ENCODE measurements around the gene TOPORS. TPM values are rescaled to one million over a fixed set of nuclear protein-coding genes. Genes with fewer than 3 reads are reported as not detected.
"Not testable (repeated sequence)": the region's sequence is repeated elsewhere in the genome, so short reads cannot be mapped to it uniquely, and the experiment has no call there.

Gene TOPORS
- 19.2 TPM for total RNA-seq (2013)
- polyA plus RNA-seq (10 to 100 TPM in 1 of 3 donors, 1 to 10 TPM in 2; 5.9 to 12.9 (median 9.2) TPM), polyA minus RNA-seq (7.2 and 11.2 TPM in 2 replicates), total RNA-seq (27.7 to 77.7 (median 48.0) reads per million in 11 experiments)

DNA sequence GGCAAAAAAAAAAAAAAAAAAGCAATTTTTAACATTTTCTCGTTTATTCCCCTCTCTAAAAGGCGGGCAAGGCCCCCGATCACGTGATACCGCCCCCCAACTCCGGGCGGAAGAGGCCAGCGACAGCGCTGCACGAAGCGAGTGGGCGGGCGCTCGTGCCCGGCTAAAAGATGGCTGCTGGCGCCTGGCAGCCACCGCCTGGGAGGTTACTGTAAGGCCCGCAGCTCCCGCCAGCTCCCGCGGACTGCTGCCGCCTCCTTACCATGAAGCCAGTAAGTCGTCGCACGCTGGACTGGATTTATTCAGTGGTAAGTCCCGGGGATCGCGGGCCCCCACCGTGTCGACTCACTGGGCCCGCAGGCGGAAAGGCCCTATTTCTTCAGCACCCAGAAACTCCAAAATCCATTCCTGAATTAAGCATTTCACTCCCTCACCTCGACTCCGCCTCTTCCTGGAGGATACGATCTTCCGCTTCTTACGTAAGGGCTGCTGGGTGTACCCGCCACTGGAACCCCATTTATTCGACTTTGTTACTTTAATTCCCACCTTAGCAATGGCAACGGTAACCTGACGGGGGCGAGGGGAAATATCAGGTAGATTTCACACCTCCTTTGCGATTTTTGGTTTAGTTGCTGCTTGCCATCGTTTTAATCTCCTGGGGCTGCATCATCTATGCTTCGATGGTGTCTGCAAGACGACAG, at the start of gene TOPORS, which contains the start of gene SMIM27:
Gene TOPORS (minus strand): TSS at position 415 of the 701 bp plus-strand sequence. CDS start 150 bp downstream, at position 265.
Gene SMIM27 (plus strand): TSS at position 156 of the 701 bp plus-strand sequence. CDS start 108 bp downstream, at position 264.
- H3K27me3 ChIP-seq (ENCODE audit: control insufficient read depth in 2 of 2, insufficient read depth in 2 of 2, low read length in 2 of 2), result no peaks in the 10 kb centered on the region
- peak within 1 kb of the TSS; percentile 84 to 96 for H3K4me3 Mint-ChIP-seq
- H3K36me3 Mint-ChIP-seq, result peaks cover 11 to 18% of the 10 kb centered on the region in 2 donors
- peak within 1 kb of the TSS; percentile 84 for H3K9ac ChIP-seq (ENCODE audit: insufficient read depth, low read length, poor library complexity, severe bottlenecking)
- no peaks in the 10 kb centered on the region for H3K9me3 ChIP-seq (replicated peaks in 1 of 2; ENCODE audit: control insufficient read depth in 1 of 2, insufficient read depth in 1 of 2, low read length in 2 of 2)
- peaks cover 65% of the 10 kb centered on the region for H3K79me2 ChIP-seq (ENCODE audit: insufficient read depth, low read length)
- H3K4me3 ChIP-seq (replicated peaks in 1 of 3; ENCODE audit: low read depth in 2 of 3, low read length in 3 of 3), result peak within 1 kb of the TSS; percentile 88 to 92 (median 90)
- peaks cover 35% of the 10 kb centered on the region for H3K4me1 Mint-ChIP-seq
- DNase-seq, result peak; percentile 82 to 87 (median 86)
- H3K27ac Mint-ChIP-seq, result peak within 1 kb of the TSS; percentile 84 to 97 (median 95)
- H2AFZ ChIP-seq (ENCODE audit: insufficient read depth, low read depth, low read length, poor library complexity, severe bottlenecking), result peak within 1 kb of the TSS; percentile 86
- peaks cover 32% of the 10 kb centered on the region for H4K20me1 ChIP-seq (ENCODE audit: insufficient read depth, low read length)
- intact Hi-C loops (cut with micrococcal nuclease), result no loop called here
- no peaks in the 10 kb centered on the region for H3K27me3 Mint-ChIP-seq (ENCODE audit: low read depth in 3 of 3)
- H3K4me1 ChIP-seq (ENCODE audit: control insufficient read depth in 1 of 2, insufficient read depth in 2 of 2, low read length in 2 of 2), result peaks cover 23 to 43% of the 10 kb centered on the region in 2 donors
- under 1% methylated on average over 40 of the region's 46 CpGs for WGBS (ENCODE audit: insufficient coverage)
- H3K4me2 ChIP-seq (replicated peaks; ENCODE audit: extremely low read depth, low read length, poor library complexity, severe bottlenecking), result peak within 1 kb of the TSS; percentile 96
- TF ChIP-seq, protein P1, sequence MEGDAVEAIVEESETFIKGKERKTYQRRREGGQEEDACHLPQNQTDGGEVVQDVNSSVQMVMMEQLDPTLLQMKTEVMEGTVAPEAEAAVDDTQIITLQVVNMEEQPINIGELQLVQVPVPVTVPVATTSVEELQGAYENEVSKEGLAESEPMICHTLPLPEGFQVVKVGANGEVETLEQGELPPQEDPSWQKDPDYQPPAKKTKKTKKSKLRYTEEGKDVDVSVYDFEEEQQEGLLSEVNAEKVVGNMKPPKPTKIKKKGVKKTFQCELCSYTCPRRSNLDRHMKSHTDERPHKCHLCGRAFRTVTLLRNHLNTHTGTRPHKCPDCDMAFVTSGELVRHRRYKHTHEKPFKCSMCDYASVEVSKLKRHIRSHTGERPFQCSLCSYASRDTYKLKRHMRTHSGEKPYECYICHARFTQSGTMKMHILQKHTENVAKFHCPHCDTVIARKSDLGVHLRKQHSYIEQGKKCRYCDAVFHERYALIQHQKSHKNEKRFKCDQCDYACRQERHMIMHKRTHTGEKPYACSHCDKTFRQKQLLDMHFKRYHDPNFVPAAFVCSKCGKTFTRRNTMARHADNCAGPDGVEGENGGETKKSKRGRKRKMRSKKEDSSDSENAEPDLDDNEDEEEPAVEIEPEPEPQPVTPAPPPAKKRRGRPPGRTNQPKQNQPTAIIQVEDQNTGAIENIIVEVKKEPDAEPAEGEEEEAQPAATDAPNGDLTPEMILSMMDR (IDR thresholded peaks at IDR 0.05), result no peak
- peaks cover 0 to 2% (median 0%) of the 10 kb centered on the region in 7 donors for H3K9me3 Mint-ChIP-seq
- peak within 1 kb of the TSS; percentile 90 to 92 for H3K27ac ChIP-seq (ENCODE audit: low read depth in 1 of 2, low read length in 2 of 2)
- peaks cover 0 to 3% of the 10 kb centered on the region in 2 donors for H3K36me3 ChIP-seq (replicated peaks in 1 of 2; ENCODE audit: control insufficient read depth in 1 of 2, insufficient read depth in 2 of 2, low read length in 2 of 2)

DNA sequence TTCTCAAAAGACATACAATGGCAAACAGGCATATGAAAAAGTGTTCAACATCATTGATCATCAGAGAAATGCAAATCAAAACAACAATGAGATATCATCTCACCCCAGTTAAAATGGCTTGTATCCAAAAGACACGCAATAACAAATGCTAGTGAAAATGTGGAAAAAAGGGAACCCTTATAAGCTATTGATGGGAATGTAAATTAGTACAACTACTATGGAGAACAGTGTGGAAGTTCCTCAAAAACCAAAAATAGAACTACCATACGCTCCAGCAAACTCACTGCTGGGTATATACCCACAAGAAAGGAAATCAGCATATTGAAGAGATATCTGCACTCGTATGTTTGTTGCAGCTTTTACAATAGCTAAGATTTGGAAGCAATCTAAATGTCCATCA, 46.6 kb upstream of the TOPORS start:
- H3K9me3 Mint-ChIP-seq; H3K36me3 ChIP-seq (replicated peaks in 1 of 2; ENCODE audit: control insufficient read depth in 1 of 2, insufficient read depth in 2 of 2, low read length in 2 of 2); DNase-seq; H3K79me2 ChIP-seq (ENCODE audit: insufficient read depth, low read length); H2AFZ ChIP-seq (ENCODE audit: insufficient read depth, low read depth, low read length, poor library complexity, severe bottlenecking); H3K4me3 Mint-ChIP-seq; H3K4me3 ChIP-seq (replicated peaks in 1 of 3; ENCODE audit: low read depth in 2 of 3, low read length in 3 of 3); H3K9me3 ChIP-seq (replicated peaks in 1 of 2; ENCODE audit: control insufficient read depth in 1 of 2, insufficient read depth in 1 of 2, low read length in 2 of 2); H3K4me1 ChIP-seq (ENCODE audit: control insufficient read depth in 1 of 2, insufficient read depth in 2 of 2, low read length in 2 of 2); H3K27me3 ChIP-seq (ENCODE audit: control insufficient read depth in 2 of 2, insufficient read depth in 2 of 2, low read length in 2 of 2); H3K27ac Mint-ChIP-seq; intact Hi-C loops (cut with micrococcal nuclease); H3K27ac ChIP-seq (ENCODE audit: low read depth in 1 of 2, low read length in 2 of 2); H4K20me1 ChIP-seq (ENCODE audit: insufficient read depth, low read length); H3K4me2 ChIP-seq (replicated peaks; ENCODE audit: extremely low read depth, low read length, poor library complexity, severe bottlenecking); H3K36me3 Mint-ChIP-seq; H3K9ac ChIP-seq (ENCODE audit: insufficient read depth, low read length, poor library complexity, severe bottlenecking): not testable (repeated sequence)
- no CpG with 5 or more reads among the region's 3 CpGs for WGBS (ENCODE audit: insufficient coverage)
- peaks cover 22% of the 10 kb centered on the region for H3K4me1 Mint-ChIP-seq
- peaks cover 2 to 21% (median 9%) of the 10 kb centered on the region in 3 donors for H3K27me3 Mint-ChIP-seq (ENCODE audit: low read depth in 3 of 3)
